Spleen (tissue), 7 donors: ENCODE data around the gene CHID1.

Source experiments
- POLR2A ChIP-seq, 3 donors: fragments of 450-650 bp; IDR thresholded peaks; one replicate each; pipeline ENCODE4 v1.5.1; 2017; ENCODE audit warnings: antibody characterized with exemption in 3 of 3, mild to moderate bottlenecking in 1 of 3
- POLR2AphosphoS5 ChIP-seq, 3 donors: sonication (generic); formaldehyde crosslinking; IDR thresholded peaks; one replicate each; pipeline ENCODE4 v1.5.1; 2017; ENCODE audit warnings: antibody characterized with exemption in 3 of 3
- TF ChIP-seq, protein P1 (sequence below), 11 experiments: fragments of 200-600 bp in 7 of 11; fragments of 450-650 bp in 4 of 11; sonication (generic) in 4 of 11; IDR thresholded peaks in 8 of 11; conservative IDR thresholded peaks in 3 of 11; 1 replicate in 7 of 11; 2 replicates in 4 of 11; pipeline versions ENCODE4 v1.4.0 to v1.8.0; 2016 to 2021; ENCODE audit warnings: antibody characterized with exemption in 11 of 11, inconsistent platforms in 4 of 11, mild to moderate bottlenecking in 1 of 11
- donor health status: DM: no; HTN: no; CAD: no; lungs with moderate emphysema.
- donor health status: DM: no; HTN: no; CAD: no.
- donor health status: DM: no; HTN: no; CAD: no.

DNA sequence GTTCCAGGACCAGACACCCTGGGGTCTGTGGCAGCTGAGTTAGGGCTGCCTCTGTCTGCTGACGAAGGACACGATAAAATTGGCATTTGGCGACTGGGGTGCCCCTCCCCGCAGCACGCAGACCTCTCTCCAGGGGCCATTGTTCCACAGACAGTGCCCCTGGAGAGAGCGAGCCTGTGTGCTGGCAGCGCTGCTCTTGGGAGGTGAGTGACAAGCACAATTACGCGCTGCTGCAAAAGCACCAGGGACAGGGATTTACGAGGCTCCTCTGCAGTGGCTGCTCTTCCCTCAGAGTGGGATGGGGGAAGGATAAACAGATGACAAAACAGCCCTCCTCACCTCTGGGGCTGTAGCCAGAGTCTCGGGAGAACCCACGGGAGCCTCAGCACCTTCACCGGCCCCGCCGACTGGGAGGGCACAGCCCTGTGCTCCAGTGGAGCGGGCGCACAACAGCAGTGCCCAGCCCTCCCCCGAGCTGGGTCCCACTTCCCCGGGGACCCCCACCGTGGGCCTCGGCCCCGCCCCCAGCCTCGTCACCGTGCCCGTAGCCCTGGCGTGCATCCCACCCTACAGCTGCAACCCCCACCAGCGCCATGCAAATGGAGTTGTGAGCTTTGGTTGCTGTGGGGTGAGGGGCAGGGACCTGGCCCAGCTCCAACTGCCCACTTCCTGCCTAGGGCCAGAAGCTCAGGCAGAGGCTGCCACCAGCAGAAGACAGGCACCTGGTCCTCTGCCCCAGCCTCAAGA is 19.6 kb downstream of the CHID1 start:
- TF ChIP-seq, protein P1, sequence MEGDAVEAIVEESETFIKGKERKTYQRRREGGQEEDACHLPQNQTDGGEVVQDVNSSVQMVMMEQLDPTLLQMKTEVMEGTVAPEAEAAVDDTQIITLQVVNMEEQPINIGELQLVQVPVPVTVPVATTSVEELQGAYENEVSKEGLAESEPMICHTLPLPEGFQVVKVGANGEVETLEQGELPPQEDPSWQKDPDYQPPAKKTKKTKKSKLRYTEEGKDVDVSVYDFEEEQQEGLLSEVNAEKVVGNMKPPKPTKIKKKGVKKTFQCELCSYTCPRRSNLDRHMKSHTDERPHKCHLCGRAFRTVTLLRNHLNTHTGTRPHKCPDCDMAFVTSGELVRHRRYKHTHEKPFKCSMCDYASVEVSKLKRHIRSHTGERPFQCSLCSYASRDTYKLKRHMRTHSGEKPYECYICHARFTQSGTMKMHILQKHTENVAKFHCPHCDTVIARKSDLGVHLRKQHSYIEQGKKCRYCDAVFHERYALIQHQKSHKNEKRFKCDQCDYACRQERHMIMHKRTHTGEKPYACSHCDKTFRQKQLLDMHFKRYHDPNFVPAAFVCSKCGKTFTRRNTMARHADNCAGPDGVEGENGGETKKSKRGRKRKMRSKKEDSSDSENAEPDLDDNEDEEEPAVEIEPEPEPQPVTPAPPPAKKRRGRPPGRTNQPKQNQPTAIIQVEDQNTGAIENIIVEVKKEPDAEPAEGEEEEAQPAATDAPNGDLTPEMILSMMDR (IDR thresholded peaks at IDR 0.05 in 8 of 11, conservative IDR thresholded peaks at IDR 0.05 in 3 of 11) = no peak
- TF ChIP-seq POLR2AphosphoS5 (IDR thresholded peaks at IDR 0.05) (no peak), POLR2A (IDR thresholded peaks at IDR 0.05) (no peak)
